GF-D8 (cell line): ENCODE data around the gene ADRA1B.
"Not testable (repeated sequence)": the region's sequence is repeated elsewhere in the genome, so short reads cannot be mapped to it uniquely, and the experiment has no call there.

Experiments
- DNase-seq: peaks from one replicate; lab custom pipeline; 2025; lab: John Stamatoyannopoulos, UW

The ADRA1B gene

DNA sequence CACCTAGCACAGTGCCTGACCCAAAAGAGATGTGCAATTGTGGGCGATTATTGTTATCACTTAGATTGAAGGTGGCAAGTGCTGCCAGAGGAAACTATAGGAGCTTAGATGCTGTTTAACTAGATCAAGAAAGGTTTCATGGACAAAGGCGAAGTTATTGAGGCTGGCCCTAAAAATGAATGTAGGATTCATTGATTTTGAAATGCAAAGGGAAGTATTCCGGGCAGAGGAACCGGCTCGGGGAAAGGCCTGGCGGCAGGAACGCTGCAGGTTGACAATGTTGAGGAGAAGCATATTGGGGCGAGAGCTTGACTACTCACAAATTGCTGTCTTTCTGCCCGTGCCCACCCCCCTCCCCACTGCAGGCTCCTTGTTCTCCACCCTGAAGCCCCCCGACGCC is 55.2 kb downstream of the ADRA1B start:
- DNase-seq, result no peak

DNA sequence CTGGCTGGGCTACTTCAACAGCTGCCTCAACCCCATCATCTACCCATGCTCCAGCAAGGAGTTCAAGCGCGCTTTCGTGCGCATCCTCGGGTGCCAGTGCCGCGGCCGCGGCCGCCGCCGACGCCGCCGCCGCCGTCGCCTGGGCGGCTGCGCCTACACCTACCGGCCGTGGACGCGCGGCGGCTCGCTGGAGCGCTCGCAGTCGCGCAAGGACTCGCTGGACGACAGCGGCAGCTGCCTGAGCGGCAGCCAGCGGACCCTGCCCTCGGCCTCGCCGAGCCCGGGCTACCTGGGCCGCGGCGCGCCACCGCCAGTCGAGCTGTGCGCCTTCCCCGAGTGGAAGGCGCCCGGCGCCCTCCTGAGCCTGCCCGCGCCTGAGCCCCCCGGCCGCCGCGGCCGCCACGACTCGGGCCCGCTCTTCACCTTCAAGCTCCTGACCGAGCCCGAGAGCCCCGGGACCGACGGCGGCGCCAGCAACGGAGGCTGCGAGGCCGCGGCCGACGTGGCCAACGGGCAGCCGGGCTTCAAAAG is 55.7 kb downstream of the ADRA1B start:
- no peak for DNase-seq

DNA sequence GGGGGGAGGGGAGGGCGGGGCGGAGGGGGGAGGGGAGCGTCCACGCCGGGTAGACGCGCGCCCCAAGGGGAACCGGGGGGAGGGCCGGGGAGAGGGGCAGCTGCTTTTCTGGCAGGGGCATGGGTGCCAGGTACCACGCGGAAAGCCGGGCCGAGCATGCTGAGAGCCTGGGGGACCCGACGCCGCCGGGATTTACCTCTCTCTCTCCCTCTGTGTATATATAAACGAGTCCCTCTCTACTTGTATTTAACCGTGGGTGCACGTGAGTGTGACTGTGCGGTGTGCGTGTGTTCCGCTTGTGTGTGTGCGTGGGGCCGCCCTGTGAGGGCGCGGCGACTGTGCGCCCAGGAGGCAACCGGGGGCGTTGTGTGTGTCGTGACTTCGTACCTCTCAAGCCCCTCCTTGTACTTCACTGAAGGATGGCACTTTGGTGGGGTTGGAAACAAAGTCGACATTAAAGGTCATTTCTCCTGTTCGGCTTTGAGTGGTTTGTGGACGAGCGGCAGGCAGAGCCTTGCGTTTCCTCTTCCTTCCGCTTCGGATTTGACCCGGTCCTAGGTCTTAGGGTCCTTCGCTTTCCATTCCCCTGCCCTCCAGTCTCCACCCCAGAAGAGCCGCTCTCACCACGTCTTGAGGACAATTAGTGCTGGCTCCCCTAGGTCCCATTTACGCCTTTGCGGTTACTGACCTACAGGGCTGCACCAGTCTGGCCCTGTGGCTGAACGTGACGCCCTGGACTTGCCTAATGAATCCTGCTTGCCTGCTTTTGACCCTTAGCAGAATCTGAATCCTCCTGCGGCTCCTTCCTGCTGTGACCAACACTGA is 56.5 kb downstream of the ADRA1B start:
- DNase-seq, result no peak

DNA sequence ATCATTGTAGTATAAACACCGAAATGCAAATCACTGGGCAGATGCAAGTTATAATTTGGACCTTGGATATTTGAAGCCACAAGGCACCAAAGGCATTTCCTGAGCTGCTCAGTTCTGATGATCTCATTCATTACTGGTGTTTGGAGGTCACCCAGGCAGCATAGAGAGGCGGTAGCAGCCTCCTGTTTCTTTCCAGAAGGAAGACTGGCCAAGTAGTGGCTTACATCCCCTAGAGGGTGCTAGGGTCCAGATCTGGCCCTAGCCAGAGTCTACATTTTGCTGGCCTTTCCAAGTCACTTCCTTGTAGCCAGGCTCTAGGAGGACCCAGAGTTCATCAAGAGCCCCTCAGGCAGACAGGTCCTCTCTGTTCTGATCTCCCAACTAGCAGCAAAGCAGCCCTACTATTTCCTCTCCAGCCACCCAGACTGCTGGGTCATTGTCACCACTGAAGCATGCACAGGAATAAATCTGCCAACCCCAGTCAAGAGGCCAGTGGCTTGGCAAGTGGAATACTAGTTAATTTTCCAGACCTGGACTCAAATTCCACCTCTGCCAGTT is 59.3 kb downstream of the ADRA1B start:
- DNase-seq, result no peak

DNA sequence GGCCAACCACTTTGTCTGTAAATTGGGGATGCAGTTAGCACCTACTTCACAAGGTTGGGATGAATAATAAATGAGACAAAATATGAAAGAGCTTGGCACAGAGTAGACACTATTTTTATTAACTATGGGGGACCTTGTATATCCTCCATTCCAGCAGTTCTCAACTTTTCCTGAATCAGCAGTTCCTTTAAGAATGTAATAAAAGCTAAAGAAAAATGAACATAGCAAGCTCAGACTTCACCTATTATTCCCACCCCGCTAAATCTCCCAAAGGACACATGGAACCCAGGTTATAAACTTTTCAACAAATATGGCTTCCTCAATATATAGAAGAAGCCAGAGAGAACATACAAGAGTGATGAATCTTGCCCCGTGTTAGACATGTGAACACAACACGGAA is 60.6 kb downstream of the ADRA1B start:
- DNase-seq, result no peak

DNA sequence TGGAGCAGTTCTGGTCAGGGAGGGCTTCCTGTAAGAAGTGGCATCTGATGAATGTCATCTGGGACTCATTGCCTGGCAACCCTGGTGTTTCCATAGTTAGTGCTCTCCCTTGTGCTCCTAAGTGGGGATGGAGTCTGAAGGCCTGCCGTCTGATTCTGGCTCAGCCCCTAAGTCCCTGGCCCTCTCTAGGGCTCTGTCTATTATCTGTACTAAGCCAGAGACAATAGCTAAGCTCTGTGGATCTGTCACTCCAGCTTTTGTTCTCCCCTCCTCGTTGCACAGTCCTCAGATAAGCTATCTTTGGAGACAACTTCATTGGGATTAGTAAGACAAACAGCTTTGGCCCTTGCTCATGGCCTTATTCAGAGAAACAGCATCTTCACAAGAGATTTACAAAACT is 62.1 kb downstream of the ADRA1B start:
- no peak for DNase-seq

DNA sequence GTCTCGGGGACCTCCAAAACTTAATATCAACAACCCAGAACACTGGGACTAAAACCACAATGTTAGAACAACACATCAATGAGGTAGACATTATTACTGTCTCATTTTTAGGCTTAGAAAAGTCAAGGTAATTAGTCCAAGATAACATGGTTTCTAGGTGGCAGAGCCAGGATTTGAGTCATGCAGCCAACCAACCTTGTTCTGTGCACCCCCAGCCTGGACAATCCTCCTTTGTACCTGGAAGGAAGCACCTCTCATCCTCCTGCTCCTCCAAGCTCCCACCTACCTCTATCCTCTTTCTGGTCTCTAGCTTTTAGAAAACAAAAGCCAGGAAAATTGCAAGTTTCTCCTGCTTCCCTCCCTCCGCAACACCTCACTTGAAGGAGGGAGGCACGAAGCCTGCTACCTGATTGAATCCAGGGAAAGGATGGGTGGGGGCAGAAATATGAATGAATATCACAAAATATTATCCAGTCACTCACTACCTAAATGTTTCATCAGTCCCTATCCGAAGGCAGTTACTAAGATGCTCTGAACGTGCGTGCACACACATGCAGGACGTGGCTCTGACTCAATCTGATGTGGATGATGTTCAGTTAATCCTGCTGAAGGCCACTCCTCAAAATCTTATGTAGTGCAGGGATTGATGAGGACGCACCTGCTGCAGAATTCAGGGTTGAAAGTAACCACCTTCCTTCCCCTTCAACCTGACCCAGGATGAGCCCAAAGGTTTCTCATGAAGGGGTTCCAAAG is 66.3 kb downstream of the ADRA1B start:
- no peak for DNase-seq

DNA sequence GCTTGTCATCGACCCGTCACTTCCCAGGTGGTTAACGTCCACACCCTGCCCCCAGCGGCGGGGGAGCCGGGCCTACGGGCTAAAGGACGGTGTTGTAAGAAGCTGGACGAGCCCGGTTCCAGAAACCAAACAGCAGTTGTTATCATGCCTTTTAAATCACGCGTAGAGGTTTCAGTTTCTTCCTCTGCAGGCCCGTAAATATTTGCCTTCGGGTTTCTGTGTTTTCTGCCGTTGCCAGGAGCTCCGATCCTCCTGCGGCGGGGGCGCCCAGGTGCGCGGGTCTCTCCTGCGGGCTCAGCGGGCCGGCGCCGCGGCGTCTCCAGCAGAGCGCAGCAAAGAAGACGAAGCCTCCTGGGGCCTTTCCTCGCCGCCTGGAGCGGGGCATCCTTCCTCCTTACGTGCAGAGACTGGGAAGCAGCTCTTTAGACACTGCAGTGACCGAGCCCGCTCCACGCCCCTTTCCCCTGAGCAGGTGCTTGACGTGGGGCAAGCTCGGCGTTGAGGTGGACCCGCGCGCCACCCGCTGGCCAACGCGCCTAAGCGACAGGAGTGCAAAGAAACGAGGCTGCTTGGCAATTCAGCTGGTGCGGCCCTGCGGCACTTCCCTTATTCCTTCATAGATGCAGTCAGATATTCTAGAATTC is 70.9 kb downstream of the ADRA1B start:
- DNase-seq, result peak; percentile 23

DNA sequence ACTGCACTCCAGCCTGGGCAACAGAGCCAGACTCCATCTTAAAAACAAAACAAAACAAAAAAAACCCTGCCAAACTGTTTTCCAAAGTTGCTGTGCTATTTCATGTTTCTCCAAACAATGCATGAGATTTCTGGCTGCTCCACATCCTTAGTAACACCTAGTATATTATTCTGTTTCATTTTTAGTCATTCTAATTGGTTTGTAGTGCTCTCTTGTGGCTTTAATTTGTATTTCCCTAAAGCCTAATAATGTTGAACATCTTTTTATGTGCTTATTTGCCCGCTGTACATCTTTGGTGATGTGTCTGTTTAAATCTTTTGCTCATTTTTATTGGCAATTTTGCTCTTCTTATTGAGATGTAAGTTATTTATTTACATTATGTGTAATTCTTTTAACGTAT is 74.2 kb downstream of the ADRA1B start:
- DNase-seq, result no peak

DNA sequence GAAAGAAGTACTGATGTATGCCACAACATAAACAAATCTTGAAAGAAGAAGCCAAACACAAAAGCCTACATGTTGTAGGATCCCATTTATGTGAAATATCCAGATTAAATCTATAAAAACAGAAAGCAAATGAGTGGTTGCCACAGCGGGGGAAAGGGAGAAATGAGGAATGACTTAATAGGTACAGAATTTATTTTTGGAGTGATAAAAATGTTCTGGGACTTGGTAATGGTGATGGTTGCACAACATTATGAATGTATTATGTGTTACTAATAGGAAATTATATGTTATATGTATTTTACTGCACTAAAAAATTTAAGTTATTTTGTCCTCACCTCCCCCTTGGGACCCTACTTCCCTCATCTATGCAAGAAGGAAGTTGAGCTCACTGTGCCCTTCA is 76.3 kb downstream of the ADRA1B start:
- no peak for DNase-seq

DNA sequence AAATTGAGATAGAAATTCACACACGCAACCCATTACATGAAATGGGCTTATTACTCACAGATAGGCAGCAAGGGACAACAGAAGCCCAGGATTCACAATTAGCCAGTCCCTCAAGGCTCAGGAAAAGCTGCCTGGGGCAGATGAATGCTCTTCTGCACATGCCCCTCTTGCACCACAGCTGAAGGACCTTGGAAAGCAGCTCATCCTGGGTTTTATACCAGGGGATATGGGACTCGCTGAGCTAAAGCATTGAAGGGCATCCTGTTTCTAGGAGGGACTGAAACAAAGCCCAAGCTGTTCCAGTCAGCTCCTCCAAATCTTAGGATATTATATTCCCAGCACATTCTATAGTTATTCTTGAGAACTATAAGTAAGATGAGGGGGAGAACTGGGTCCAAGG is 76.9 kb downstream of the ADRA1B start:
- no peak for DNase-seq

DNA sequence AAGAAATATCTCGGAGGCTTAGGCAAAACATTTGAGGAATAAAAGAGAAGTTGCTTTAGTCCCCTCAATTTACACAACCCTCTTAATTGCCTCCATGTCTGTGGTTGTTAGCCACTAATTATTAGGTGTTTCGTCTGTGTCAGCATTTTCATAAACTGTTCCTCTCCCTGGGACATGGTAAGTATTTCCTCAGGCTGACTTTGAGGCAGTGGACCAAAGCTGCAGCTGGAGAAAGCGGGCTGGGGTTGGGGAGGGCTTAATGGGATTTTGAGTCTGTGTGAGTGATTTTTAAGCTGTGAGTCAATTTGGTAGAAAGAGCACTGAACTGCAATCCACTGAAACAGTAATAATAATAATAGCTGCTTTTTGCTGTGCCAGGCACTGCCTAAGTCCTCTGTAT is 79.6 kb downstream of the ADRA1B start:
- no peak for DNase-seq

DNA sequence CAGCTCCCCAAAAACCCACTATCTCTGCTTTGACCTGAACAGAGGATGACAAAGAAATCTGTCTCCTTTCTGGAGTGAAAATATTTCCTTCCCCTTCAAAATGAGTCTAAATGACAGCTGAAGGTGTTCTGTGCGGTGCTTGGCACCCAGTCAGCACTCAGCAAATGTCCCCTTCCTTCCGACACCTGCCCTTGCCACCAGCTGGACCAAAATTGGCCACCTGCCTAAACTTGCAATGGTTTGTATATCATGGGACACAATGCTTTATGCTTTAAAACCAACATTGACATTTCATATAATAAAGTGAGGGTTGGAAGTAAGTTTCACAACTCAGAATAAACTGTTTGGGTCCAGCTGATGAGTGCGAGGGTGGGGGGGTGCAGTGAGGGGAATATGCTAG is 85.2 kb downstream of the ADRA1B start:
- no peak for DNase-seq

DNA sequence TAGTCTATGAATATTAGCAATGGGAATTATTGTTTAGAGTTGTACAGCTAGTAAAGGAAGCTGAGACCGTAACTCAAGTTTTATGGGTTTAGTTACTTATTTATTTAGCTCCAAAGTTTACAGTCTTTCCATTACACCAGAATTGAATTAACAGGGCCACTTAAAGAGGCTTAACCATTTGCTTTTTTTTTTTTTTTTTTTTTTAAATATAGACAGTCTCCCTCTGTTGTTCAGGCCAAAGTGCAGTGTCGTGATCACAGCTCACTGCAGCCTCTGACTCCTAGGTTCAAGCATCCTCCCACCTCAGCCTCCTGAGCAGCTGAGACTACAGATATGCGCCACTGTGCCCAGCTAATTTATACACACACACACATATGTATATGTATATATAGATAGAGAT is 91.2 kb downstream of the ADRA1B start:
- no peak for DNase-seq

DNA sequence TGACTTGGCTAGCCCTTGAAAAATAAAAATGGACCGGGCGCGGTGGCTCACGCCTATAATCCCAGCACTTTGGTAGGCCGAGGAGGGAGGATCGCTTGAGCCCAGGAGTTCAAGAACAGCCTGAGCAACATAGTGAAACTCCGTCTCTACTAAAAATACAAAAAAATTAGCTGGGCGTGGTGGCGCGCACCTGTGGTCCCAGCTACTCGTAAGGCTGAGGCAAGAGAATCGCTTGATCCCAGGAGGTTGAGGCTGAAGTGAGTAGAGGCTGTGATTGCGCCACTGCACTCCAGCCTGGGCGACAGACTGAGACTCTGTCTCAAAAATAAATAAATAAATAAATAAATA is 92.2 kb downstream of the ADRA1B start:
- DNase-seq, result not testable (repeated sequence)

DNA sequence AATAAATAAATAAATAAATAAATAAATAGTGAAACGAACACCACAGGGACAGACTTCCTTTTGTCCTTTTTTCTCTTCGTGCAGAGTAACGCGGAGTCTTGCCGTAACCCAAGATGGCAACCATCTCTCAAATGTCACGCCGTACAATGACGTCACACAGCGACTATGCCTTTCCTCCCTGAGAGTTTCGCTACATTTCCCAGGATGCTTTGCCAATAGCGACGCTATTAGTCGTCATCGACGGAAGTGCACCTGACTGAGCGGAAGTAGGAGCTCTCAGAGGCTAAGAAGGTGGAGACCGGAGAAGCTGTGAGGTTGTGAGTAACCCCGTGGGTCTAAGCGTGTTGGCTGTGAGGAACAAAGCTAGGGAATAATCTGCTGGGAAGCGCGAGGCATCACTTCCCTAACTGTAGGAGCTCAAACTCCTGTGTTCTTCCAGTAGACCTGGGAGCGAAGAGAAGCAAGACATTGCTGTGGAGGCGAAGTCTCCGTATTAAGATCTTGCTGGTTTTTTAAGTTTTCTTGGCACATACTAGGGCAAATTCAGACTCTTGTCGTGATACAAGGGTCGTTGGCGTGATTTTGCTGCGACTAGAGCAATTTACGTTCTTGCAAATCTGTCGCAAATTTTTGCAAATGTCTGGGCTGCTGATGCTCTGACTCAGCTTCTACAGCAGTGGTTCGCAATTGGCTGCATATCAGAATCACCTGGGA is 92.8 kb downstream of the ADRA1B start, which contains the start of gene TTC1:
Gene TTC1, plus strand, starts transcription at position 263 of the 714 bp plus-strand sequence. CDS start 1,390 bp downstream, outside the sequence.
- peak; percentile 91 for DNase-seq

DNA sequence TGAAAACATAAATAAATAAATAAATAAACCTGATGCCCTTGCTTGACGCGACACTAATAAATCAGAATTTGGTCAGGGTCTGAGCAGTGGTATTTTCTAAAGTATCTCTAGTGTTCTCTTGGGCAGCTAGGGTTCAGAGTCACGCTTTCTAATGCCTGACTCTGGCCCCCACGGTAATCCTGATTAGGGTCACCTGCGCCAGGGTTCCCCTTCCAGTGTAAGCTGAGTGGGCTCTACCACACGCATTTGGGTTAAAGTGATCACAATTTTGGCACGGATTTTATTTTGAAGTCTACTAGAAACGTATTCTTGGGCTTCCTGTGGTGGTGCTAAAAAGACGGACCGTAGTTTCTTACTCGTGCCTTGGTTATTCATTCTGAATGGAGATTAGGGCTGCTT is 93.3 kb downstream of the ADRA1B start:
- DNase-seq, result no peak

DNA sequence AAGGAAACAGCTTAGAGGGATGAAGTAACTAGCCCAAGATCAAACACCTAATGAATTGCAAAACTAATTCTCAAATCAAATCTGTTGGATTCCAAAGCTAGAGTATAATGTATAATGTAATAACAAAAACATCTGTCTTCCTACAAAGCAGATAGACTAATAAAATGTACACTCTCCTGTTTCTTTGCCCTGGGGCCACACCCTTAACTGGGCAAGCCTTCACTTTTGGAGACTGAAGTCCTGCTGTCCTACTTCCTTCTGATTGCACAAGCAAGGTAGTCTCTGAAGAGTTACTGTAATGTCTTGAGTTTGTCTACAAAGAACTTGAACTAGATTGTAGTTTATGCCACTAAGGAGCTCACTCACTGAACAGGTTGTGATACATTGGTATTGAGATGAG is 95.2 kb downstream of the ADRA1B start:
- no peak for DNase-seq

DNA sequence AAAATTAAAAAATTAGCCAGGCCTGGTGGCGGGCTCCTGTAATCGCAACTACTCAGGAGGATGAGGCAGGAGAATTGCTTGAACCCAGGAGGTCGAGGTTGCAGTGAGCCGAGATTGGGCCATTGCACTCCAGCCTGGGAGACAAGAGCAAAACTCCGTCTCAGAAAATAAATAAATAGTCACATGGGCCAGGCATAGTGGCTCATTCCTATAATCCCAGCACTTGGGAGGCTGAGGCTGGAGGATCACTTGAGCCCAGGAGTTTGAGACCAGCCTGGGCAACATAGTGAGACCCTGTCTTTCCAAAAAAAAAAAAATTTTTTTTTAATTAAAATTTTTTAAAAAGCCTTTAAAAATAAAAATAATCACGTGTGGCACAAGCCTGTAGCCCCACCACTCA is 97.9 kb downstream of the ADRA1B start:
- DNase-seq, result not testable (repeated sequence)

DNA sequence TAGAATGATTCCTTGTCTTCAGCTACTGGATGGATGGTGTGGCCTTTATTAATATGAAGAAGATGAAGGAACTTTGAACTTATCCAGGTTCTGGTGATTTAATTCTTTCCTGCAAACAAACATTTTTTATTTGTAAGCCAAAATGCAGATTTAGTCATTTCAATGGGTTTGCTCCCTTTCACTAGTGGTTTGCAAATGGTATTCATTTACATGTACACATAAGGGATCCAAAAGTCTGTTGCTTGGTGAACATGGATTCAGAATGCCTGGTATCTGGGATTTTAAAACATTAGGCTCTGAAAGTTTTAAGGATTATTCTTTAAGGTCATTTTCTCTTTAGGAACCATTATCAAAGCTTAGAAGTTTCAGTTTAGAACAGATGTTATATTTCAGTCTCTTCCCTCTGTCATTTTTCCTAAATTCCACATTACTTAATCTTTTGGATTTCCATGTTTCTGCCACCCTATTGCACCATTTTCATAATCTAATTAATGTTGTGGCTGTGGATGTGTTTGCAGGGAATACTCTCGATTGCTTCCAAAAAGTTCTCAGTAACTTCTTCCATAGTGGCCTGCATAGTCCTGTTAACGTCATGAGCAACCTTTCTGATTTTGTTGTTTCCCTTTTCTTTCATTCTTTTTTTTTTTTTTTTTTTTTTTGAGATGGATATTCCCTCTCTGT is 102.8 kb downstream of the ADRA1B start:
- no peak for DNase-seq

DNA sequence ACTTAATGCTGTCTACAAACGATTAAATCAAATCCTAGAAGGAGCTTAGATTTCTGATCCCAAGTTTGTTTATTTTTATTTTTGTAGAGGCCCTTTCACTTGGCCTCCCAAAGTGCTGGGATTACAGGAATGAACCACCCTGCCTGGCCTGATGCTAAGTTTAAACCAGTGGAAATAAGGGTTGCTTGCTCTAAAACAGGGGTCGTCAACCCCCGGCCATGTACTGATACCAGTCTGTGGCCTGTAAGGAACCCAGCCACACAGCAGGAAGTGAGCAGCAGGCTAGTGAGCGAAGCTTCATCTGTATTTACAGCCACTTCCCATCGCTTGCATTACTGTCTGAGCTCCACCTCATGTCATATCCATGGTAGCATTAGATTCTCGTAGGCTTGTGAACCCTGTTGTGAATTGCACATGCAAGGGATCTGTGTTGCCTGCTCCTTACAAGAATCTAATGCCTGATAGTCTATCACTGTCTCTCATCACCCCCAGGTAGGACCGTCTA is 104.0 kb downstream of the ADRA1B start:
- no peak for DNase-seq
